MV-4-11 (cell line): ENCODE results near the gene CHRM1.

ENCODE experiments used
- DNase-seq: peaks from one replicate; lab custom pipeline; 2025; lab: John Stamatoyannopoulos, UW

The CHRM1 gene

DNA sequence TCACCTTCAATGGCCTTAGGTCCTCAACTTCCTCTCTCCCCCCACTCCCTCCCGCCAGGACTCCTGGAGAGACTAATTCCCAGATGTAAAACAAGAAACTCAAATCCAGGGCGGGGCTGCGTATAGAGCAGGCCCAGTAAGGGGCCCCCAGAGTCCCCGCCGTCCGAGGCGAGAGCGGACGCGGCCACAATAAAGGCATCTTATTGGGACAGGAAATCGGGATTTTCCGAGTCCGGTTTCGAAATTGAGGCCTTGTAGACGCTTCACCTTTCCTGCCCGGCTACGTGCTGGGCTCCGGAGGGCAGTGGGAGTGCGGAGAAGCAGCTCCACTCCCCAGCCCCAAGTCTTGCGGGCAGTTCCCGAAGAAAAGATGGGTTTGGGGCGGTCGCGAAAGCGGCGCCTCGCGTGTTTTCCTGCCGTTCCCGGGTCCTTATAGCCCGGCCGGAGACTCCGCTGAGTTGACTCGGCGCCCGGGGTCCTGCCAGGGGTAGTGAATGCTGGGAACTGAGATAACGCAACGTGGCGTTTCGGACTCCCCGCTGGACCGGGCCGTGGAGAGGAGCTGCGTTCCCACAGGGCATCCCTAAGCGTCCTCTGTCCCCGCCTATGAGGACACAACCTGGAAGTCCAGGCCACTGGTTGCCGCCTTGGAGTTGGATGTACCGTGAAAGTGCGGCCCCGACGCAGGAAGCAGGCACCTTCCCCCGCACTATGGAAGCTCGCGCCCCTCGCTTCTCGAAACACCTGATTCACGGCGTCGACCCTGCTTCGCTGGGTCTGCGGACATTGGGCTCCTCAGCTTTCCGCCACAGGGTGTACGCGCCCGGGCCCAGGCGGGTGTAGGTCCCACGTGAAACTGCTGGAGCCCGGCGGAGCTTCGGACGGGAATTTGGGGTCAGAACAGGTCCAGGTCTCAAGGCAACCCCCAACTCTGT, 4.8 kb upstream of the CHRM1 start:
- DNase-seq, result no peak

DNA sequence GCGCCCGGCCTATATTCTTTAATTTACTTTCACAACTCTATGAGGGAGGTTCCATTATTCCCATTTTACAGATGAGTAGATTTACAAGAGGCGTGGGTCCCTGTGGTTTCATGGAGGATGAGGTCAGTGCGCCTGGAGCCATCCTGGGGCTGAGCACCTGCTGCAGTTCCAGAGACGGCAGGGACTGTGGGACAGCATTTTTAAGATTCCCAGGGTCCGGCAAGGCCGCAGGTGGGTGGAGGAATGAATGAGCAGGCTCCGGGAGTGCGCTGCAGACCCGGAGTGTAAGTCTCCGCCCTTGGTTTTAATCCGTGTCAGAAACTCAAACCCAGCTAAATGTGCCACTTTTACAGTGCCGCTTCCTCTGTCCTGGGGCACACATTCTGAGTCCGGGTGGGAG, 4.1 kb upstream of the CHRM1 start:
- no peak for DNase-seq

DNA sequence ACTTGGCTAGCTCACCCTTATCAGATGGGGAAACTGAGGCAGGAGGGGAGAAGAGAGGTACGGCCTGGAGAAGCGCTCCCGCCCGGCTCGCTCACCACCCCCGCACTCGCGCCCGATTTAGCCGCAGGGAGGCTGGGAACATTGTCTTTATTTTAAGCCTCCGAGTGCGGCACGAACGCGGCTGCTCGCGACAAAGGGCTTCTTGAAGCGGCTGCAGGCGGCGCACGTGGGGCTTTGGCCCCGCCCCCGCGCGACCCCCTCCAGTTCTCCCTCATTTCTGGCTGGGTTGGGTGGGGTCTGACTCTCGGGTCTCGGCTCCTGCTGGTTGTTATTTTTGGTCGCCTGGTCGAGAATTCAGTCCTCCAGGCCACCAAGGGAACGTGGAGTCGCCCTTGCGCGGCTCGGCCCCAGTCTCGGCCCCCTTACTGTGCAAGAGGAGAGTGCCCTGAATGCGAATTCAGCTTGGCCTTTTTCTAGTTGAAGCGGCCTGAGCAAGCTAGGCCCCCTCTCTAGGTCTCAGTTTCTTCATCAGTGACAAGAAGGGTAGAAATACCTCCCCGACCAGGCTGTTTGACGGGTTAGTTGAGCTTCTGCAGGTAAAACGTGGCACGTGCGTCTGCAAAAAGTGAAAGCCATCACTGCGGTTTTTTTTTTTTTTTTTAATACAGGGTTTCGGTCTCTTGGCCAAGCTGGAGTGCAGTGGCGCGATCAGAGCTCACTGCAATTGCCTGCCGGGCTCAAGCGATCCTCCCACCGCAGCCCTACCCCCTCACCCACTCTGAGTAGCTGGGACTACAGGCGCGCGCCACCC, 2.6 kb upstream of the CHRM1 start:
- no peak for DNase-seq

DNA sequence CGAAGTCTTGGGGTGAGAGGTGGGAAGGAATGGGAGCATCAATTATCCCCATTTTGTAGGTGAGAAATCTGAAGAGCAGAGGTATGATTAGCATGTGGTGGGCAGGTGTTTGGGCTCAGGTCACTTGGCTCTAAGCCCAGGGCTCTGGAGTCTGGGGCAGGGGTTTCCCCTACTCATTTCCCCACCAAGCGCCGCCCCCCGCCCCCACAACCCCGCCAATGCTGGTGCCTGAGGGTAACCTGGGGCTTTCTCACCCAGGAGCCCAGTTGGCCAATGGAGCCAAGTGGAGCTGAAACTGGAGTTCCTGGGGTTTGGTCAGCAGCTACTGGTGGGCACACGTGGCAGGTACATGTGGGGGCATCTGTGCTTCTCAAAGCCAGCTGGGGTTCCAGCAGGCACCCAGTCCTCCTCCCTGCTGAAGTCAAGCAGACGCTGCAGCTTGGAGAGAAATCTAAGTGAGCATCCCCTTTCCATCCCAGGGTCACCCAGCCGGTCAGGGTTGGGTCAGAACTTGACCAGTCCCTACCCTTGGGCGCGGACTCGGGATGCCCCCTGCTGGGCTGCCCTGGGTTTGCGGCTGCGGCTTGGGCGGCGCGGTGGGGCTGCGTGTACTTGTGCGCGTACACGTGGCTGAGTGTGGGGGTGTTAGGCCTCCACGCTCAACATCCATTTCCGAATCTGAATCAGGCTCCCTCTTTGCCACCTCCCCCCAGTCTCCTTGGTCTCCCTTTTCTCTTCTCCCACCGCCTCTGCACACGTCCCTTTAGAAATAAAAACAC, 1.7 kb upstream of the CHRM1 start:
- no peak for DNase-seq

DNA sequence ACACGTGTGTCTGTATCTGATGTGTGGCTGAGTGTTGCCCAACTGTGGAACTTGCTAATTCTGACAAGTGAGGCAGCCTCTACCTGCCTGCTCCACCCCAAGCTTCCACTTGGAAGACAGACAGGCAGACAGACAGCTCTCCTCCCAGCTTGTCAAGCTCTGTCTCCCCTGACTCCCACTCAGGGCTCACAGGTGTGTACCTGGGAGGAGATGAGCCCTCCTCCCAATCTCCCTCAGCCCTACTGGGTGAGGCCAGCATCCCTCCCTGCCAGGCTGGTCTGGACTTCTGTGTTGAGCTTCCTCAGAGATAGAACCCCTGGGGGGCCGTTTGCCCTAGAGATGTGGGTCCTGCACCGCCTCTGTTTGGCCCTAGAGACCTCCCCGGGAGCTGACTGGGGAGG, 1.0 kb upstream of the CHRM1 start:
- DNase-seq, result no peak

DNA sequence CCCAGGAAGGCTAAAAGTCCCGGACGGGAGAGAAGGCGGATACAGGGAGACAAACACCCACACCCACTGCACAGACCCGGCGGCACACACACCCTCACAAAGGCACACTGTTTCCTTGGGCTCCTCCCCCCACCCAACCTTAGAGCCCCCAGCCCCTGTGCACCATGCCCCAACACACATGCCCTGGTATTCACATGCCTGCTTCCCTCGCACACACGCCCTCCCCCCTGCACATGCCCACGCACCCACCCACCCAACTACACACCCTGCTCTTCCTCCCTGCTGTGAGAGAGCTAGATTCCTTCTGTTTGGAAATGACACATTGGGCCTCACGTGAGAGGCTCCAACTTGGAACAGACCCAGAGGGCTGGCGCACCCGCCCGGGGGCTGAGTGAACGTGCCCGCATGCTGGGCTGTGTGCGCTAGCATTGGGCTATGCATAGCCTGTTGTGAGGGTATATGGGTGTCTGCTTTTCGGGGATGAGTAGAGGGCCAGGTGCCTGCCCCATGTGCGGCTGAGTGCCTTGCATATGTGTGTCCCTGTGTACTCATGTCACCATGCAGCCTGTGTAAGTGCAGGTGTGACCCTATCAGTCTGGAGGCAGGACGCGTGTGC, 518 bp upstream of the CHRM1 start:
- no peak for DNase-seq

DNA sequence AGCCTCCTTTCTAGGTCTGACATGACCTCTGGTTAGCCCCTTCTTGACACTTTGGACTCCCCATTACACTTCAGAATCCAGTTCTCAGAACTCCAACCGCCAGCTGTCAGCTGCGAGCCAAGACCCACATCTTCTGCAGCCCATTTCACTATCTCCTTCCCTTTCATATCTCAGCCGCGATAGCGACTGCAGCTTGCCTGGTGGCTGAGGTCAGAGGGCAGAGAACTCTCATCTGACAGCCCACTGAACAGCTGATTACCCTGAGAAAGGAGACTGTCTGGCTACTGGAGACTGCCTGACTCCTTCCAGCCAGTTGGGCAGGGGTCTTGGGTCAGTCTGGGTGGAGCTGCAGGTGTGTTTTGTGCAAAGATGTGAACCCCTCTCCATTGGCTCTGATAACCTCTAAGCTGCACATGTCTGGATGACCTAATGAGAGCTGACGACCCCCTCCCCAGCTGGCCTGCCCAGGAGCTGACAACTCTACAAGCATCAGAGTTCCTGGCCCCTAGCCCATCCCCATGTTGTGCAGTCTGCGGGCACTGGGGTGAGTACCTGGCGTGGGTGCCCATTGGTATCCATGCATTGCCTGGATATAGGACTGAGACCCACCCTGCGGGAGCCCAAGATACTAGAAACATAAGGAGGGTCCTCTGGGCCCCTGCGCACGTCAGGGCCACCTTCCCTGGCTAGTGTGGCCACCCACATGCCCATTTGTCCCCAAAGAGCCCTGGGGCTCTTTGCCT, 1.1 kb downstream of the CHRM1 start:
- no peak for DNase-seq

DNA sequence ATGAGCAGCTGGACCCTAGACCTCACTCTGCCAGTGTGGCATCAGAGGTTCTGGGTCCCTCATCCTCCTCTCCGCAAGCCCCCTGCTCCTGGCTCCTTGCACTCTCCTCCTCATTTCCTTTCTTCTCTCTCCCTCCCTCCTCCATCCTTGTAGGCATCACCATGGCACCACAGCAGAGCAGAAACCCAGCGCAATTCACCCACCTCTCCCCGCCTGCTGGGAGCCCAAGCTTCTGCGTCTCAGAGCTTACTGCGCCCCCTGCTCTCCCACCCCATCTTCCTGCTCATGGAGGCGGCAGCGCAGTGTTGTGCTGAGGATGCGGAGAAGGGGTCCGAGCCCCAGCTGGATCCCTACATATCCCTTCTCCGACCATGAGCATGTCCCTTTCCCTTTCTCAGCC, 1.7 kb downstream of the CHRM1 start:
- no peak for DNase-seq

DNA sequence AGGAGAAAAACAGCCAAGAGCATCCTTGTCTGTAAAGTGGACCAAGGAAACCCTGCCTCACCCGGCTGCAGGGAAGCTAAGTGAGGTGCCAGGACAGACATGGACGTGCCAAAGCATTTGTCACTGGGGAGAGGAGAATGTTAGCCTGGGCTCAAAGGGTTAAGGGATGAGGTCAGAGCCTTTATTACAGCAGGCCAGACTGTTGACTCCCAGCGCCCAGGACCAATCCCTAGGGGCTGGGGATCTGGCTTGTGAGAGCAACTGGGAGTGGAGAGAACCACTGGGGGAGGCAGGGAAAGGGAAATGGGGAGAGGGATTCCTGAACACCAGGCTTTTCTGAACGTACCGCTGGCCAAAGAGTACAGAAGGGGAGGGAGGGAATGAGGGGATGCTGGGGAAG, 2.6 kb downstream of the CHRM1 start:
- DNase-seq, result no peak

DNA sequence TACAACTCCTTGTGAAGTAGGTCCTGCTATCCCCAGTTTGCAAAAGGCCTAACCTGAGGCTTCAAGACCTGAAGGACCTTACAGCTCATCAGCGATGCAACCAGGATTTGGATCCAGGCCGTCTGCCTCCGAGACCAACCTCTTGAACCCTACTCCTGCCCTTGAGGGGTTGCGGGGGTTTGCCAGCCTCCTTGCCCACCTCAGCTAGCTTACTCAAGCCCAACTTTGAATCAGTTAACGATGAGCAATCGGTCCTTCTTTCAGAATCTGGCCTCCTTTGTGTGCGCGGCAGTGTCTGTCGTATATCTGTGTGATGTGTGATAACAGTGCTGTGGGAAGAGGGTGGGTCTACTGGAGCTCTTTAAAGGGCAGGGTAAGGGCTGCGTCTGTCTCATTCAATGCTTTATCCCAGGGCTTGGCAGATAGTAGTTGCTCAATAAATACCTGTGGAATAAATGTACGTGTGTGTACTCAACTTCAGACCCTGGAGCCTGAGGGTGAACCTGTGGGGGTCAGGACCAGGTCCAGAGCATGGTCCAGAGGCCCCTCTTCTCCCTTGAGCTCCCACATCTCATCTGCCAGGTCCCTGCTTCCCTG, 3.2 kb downstream of the CHRM1 start:
- no peak for DNase-seq

DNA sequence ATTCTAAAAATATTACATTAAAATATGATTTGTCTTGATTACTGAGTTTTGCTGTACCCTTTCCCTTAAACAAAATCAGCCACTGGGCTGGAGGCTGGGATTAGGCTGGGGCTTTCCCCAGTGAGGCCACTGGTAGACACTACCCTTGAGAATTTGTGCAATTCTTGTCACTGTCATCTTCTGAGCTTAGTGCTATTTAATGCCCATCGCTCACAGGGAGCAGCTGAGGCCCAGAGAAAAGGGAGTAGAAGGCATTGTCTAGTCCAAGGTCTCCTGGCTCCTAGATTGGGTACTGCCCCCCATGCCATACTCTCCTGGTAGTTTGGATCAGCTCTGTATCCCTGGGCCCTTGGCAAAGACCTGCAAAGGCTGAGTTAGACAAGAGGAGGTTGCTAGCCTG, 6.7 kb downstream of the CHRM1 start:
- no peak for DNase-seq

DNA sequence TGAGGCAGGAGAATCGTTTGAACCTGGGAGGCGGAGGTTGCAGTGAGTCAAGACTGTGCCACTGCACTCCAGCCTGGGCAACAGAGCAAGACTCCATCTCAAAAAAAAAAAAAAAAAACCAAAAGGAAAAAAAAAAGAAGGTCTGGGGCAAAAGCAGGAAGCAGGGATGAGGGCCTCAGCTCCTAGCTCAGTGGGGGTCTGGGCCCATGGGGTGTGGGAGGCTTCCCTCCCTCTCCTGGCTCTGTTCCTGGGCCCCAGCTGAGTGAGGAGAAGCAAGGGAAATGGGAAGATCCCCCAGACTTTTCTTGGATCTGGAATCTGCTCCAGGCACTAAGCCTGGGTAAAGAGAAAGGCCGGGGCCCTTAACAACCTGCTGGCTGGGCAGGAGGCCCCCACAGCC, 8.9 kb downstream of the CHRM1 start:
- DNase-seq, result no peak

DNA sequence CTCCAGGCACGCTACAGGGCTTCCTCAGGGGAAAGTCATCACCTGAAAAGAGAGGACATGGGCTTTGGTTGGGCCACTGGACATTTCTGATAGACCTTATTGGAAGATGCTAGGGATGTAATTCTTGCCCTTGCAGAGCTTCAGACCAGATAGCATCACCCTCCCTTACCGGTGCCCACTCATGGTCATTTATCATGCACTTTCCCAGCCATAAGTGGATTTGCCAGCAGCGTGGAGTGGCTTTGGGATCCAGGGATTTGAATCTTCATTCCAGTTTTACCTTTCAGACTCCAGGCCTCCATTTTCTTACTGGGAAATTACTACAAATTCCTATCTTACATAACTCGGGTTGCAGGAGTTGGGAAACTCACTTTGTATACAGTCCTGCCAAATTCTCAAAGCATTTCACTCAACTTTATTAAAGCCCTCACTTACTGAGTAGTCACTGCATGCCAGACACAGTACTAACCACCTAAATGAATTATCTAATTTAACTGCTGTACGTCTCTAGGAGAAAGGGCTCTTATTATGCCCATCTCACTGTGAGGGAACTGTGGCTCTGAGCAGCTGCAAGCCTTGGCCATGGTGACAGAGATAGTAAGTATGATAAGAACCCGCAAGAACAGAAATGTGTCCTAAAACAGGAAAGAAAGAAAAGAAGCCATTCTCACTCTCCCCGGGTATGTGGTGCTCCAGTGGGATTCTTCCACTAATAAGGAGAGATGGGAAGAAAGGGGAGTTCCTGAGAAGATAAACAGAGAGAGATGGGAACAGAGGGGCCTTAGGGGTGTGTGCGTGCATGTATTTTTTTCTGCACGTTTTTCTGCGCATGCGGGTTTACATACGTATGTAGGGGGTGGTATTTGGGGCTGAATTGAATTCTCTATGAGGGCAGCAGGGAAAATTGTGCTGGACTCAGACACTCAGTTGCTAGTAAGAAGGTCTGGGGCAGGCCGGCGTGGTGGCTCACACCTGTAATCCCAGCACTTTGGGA, 9.7 kb downstream of the CHRM1 start:
- no peak for DNase-seq

DNA sequence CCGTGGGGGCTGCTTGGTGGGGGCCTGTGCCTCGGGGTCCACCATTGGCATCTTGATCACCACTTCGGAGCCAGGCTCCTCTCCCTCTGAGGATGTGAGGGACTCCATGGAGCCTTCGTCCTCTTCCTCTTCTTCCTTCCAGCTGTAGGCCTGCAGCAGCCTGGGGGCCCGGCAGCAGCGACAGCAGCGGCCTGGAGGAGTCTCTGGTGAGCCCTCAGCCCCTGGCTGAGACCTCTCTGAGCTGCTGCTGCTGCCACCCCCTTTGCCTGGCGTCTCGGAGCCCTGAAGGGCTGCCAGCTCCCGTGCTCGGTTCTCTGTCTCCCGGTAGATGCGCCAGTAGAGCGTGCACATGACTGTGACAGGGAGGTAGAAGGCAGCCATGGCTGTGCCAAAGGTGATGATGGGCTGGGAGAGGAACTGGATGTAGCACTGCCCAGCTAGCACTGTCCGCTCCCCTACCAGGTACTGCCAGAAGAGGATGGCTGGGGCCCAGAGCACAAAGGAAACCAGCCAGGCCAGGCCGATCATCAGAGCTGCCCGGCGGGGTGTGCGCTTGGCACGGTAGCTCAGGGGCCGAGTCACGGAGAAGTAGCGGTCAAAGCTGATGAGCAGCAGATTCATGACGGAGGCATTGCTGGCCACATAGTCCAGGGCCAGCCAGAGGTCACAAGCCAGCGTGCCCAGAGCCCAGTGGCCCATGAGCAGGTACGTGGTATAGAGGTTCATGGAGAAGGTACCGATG, 10.9 kb downstream of the CHRM1 start:
- DNase-seq, result no peak

DNA sequence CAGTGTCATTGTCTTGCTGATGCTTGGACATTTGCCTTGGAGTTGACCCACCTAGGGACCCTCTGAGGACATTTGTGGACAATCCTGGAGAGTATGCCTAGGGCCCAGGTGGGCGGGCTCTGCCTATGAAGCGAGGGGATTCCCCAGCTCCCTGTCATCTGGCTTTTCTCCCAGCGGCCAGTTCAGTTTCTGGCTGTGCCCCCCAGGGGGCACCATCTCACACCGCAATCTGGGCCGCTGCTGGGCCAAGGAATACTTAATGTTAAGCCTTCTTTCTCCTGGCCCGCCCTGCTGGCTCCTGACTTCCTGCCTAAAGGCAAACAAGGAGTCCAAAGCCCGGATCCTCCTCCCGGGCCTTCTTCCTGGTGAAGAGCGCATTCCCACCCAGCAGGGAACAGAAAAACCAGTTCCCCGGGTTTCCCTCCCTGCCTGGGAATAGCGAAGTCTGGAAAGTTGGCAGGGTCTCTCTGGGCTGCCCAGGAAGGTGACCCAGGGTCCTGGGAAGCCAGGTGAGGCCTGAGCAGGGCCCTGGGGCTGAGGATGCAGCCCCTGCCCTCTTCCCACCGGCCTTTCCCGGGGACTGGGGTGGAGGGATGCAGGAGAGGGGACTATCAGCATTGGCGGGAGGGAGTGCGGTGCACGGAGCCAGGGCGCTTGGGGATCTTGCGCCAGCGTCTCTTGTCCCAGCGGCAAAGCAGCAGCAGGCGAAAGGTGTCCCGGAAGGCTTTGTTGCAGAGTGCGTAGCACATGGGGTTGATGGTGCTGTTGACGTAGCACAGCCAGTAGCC, 11.9 kb downstream of the CHRM1 start:
- DNase-seq, result no peak

DNA sequence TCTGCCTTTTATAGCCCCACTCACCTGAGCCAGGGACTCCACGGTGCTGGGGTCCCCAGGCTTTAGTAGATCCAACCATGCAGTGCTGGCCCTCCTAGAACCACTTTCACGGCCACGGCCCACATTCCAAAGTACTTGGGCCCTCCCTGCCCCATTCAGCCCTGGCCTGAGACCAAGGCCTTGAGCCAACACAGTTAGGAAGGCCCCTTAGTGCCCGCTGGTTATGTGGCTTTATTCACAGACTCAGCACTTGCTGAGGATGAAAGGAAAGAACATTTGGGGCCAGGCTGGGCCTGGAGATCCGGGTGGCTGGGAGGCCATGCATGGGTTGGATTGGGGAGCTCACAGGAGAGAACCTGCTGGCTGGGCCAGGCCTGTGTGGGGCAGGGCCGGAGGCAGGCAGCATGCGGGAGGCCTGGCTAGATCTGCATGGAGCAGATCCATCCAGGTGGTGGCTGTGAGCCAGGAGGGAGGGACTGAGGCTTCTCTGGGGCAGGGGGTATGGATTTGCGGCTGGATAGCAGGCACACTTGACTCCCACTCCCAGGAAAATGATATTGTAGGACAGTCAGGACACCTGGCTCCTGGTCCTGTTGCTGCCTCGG, 12.6 kb downstream of the CHRM1 start:
- no peak for DNase-seq

DNA sequence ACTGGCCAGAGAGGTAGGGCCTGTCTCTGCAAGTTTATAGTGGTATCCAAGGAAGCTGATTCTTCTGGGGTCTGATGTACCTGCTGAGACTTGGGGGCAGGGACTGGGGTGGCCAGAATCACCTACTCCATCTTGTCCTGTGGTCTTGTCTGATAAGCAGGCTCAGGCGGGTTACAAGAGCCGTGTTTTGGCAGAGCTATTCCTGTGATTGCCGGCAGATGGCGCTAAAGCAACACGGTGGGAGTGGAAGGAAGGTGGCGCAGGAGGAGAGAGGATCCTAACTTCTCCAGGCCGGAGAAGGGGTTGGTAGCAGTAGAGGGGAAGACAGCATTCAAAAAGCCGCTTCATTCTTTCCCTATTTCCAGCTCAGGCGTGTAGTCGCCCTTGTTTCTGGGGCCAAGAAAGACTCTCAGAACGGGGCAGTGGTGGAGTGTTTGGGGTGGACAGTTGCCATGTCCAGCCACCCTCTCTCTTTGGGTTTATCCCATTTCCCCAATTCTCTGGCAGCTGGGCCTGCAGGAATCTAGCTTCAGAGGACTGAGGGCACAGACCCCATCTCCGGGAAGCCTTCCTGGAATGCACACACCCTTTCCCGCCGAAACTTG, 15.1 kb downstream of the CHRM1 start:
- peak; percentile 38 for DNase-seq
